GM12892 (cell line): ENCODE results near the gene NEK4.
"Not testable (repeated sequence)": the region's sequence is repeated elsewhere in the genome, so short reads cannot be mapped to it uniquely, and the experiment has no call there.

ENCODE experiments used
- DNase-seq: peaks from one replicate; pipeline ENCODE4 v3.0.0; 2011; ENCODE audit not compliant: insufficient read length
- FAIRE-seq: peaks from 2 replicates; lab custom pipeline; 2011; peaks lifted over from hg19 to GRCh38; lab: Jason Lieb, UNC
- POLR2A ChIP-seq: IDR thresholded peaks from 2 replicates; pipeline ENCODE4 v1.6.1; 2011; ENCODE audit warnings: low read depth, low read length, control low read depth
- POLR2AphosphoS5 ChIP-seq: IDR thresholded peaks from 2 replicates; pipeline ENCODE4 v1.6.1; 2011; ENCODE audit warnings: low read depth, low read length, control low read depth
- TAF1 ChIP-seq: IDR thresholded peaks from 2 replicates; pipeline ENCODE4 v1.6.1; 2011; ENCODE audit warnings: low read depth, mild to moderate bottlenecking, control low read depth, low read length, borderline replicate concordance

NEK4 gene

GRCh38 chr3:52743721-52744120 lies 27.0 kb downstream of the NEK4 start:
- DNase-seq (no peak), FAIRE-seq (no peak)
- TF ChIP-seq TAF1 = no peak
- no peak for TF ChIP-seq POLR2AphosphoS5
- TF ChIP-seq POLR2A = no peak

- FAIRE-seq (no peak), DNase-seq (no peak)
- TF ChIP-seq TAF1 (no peak), POLR2AphosphoS5 (no peak), POLR2A (no peak)
Observed at GRCh38 chr3:52743152-52743551, 27.6 kb downstream of the NEK4 start.

GRCh38 chr3:52742418-52743041 lies 28.2 kb downstream of the NEK4 start:
- DNase-seq (no peak), FAIRE-seq (no peak)
- no peak for TF ChIP-seq TAF1

- TF ChIP-seq POLR2A (no peak), TAF1 (no peak), POLR2AphosphoS5 (no peak)
- FAIRE-seq (no peak), DNase-seq (no peak)
Observed at GRCh38 chr3:52739730-52740129, 31.0 kb downstream of the NEK4 start.

GRCh38 chr3:52733256-52733891 lies 37.4 kb downstream of the NEK4 start:
- no peak for DNase-seq
- TF ChIP-seq POLR2A = no peak
- no peak for TF ChIP-seq POLR2AphosphoS5
- TF ChIP-seq TAF1 = no peak
- FAIRE-seq = peak; percentile 80

- TF ChIP-seq POLR2AphosphoS5 (no peak), POLR2A (no peak), TAF1 (no peak)
- FAIRE-seq (peak; percentile 48), DNase-seq (no peak)
Observed at GRCh38 chr3:52731590-52731989, 39.1 kb downstream of the NEK4 start.

GRCh38 chr3:52730681-52731080 lies 40.1 kb downstream of the NEK4 start:
- TF ChIP-seq POLR2AphosphoS5 = no peak
- TF ChIP-seq POLR2A = no peak
- no peak for TF ChIP-seq TAF1
- DNase-seq (no peak), FAIRE-seq (peak; percentile 83)

- DNase-seq = not testable (repeated sequence)
Observed at GRCh38 chr3:52728753-52729152, 42.0 kb downstream of the NEK4 start.

GRCh38 chr3:52724511-52724910 lies 46.2 kb downstream of the NEK4 start:
- TF ChIP-seq POLR2AphosphoS5 = no peak
- no peak for TF ChIP-seq POLR2A
- no peak for TF ChIP-seq TAF1
- FAIRE-seq (no peak), DNase-seq (no peak)

More at GRCh38 chr3:52728753-52729152, 42.0 kb downstream of the NEK4 start:
- FAIRE-seq = not testable (repeated sequence)

- FAIRE-seq (no peak), DNase-seq (no peak)
- TF ChIP-seq TAF1 (no peak), POLR2AphosphoS5 (no peak), POLR2A (no peak)
Observed at GRCh38 chr3:52723935-52724334, 46.8 kb downstream of the NEK4 start.

GRCh38 chr3:52722491-52722890 lies 48.2 kb downstream of the NEK4 start:
- DNase-seq = no peak
- TF ChIP-seq TAF1 = no peak
- TF ChIP-seq POLR2A = no peak
- FAIRE-seq = no peak

- no peak for TF ChIP-seq POLR2AphosphoS5
- TF ChIP-seq POLR2A = no peak
- DNase-seq (no peak), FAIRE-seq (no peak)
Observed at GRCh38 chr3:52721730-52722008, 49.1 kb downstream of the NEK4 start.

- no peak for TF ChIP-seq POLR2AphosphoS5
- no peak for TF ChIP-seq TAF1
- TF ChIP-seq POLR2A = no peak
- FAIRE-seq = peak; percentile 99
- DNase-seq = no peak
Observed at GRCh38 chr3:52721002-52721729, 49.6 kb downstream of the NEK4 start.
